Dendritic cell treated with granulocyte-macrophage colony-stimulating factor and Interleukin-4, amounts not matched to agents 40 ng/mL and 50 ng/mL, for 4 days (primary cell): ENCODE results near the gene SREBF2.

ENCODE experiments used
- H3K27ac Mint-ChIP-seq: one replicate; pipeline ENCODE4 v1.8.0; 2022; ENCODE audit warnings: mild to moderate bottlenecking, mixed read lengths
- H3K27me3 Mint-ChIP-seq: one replicate; pipeline ENCODE4 v1.8.0; 2022; ENCODE audit warnings: mild to moderate bottlenecking, mixed read lengths
- H3K36me3 Mint-ChIP-seq: one replicate; pipeline ENCODE4 v1.8.0; 2022; ENCODE audit warnings: low read depth, mixed read lengths
- H3K4me1 Mint-ChIP-seq: one replicate; pipeline ENCODE4 v1.8.0; 2022; ENCODE audit warnings: low read depth, mixed read lengths
- H3K4me3 Mint-ChIP-seq: one replicate; pipeline ENCODE4 v1.8.0; 2022; ENCODE audit warnings: mild to moderate bottlenecking, moderate library complexity, mixed read lengths
- H3K9me3 Mint-ChIP-seq: one replicate; pipeline ENCODE4 v1.8.0; 2022; ENCODE audit warnings: mixed read lengths
- intact Hi-C: fragments of 100-400 bp; cut with micrococcal nuclease; formaldehyde crosslinking; loops from one replicate; pipeline ENCODE4 v1.15.0; 2022

The SREBF2 gene

DNA sequence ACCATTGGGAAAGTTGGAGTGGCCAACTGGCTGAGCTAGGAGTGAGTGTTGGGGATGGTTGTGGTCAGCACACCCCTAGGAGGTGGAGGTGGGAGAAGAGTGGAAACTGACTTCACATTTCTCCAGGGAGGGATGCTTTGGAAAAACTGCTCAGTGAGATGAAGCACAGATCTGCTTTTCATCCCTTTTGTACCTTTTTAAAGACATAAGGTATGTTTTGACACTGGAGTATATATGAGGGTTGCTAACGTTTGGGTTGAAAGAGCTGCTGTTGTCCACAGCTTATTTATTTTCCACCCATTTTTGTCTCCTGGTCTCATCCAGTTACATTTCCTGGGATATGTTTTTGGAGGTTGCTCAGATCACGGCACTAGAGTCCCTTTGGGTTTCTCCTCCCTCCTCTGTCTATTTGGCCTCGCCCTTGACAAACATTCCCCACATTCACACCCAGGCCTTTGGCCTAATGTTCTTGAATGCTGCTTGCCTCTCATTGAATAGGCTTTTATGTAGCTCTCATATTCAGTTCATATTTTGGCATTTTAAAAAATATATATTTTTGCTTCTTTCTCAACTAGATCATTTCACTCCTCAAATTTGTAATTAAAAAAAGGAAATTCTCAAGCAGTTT, 8.3 kb downstream of the SREBF2 start:
- Mint-ChIP-seq H3K4me3 (no peak overlapping the region), H3K27me3 (no peaks in the 10 kb centered on the region), H3K9me3 (no peaks in the 10 kb centered on the region), H3K36me3 (peaks cover 86% of the 10 kb centered on the region), H3K27ac (peak overlapping the region; percentile 52), H3K4me1 (peaks cover 65% of the 10 kb centered on the region)
- intact Hi-C loops, result no loop called here

DNA sequence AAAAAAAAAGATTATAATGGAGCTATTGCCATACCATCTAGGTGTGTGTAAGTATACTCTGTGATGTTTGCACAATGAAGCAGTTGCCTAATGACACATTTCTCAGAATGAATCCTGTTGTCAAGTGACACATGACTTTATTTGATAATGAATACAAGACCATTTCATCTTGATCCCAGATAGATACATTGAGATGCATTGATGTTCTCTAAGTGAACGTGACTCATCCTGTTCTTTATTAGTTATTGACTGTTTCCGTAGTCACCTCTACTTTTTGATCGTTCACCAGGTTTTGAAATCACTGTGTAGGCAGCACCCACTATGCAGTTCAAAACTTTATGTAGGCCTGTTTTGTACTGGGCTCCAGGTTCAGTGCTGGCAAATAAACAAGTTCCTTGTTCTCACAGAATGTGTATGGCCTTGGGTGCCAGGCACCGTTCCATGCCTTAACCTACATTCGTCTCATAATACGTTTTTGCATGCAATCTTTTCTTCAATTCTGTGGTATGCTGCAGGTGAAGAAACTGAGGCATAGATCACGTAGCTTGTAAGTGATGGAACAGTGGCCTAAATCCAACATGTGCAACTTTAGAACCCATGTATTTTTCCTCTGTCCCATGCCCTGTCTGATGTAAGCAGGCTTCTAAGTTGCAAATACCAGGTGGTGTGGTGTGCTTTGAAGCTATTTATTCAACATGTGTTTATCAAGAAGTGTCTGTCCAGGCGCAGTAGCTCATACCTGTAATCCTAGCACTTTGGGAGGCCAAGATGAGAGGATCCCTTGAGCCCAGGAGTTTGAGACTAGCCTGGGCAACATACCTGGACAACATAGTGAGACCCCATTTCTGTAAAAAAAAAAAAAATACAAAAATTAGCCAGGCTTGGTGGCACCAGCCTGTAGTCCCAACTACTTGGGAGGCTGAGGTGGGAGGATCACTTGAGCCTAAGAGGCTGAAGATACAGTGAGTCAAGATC, 10.4 kb downstream of the SREBF2 start:
- H3K9me3 Mint-ChIP-seq, result no peaks in the 10 kb centered on the region
- peaks cover 77% of the 10 kb centered on the region for H3K36me3 Mint-ChIP-seq
- intact Hi-C loops, result no loop called here
- no peak overlapping the region for H3K4me3 Mint-ChIP-seq
- no peaks in the 10 kb centered on the region for H3K27me3 Mint-ChIP-seq
- no peak overlapping the region for H3K27ac Mint-ChIP-seq
- H3K4me1 Mint-ChIP-seq, result peaks cover 66% of the 10 kb centered on the region

DNA sequence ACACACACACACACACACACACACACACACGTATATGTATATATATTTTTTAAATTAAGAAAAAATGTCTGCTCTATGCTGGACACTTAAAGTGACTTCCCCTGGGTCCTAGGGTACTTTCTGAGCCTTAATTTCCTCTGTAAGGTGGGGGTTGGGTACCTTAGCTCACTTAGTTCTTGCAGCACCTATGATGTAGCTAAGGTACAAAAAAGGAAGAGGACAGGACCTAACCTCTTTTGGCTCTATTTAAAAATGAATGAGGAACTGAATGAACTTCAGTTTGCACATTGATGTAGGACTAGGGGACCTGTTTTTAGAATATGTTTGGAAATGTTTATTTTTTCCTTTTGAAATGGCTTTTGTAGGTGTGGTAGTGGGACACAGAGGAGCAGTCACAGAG, 11.1 kb downstream of the SREBF2 start:
- no peaks in the 10 kb centered on the region for H3K27me3 Mint-ChIP-seq
- H3K9me3 Mint-ChIP-seq, result no peaks in the 10 kb centered on the region
- H3K36me3 Mint-ChIP-seq, result peaks cover 69% of the 10 kb centered on the region
- H3K4me3 Mint-ChIP-seq, result no peak overlapping the region
- no peak overlapping the region for H3K27ac Mint-ChIP-seq
- peaks cover 65% of the 10 kb centered on the region for H3K4me1 Mint-ChIP-seq
- intact Hi-C loops, result no loop called here

DNA sequence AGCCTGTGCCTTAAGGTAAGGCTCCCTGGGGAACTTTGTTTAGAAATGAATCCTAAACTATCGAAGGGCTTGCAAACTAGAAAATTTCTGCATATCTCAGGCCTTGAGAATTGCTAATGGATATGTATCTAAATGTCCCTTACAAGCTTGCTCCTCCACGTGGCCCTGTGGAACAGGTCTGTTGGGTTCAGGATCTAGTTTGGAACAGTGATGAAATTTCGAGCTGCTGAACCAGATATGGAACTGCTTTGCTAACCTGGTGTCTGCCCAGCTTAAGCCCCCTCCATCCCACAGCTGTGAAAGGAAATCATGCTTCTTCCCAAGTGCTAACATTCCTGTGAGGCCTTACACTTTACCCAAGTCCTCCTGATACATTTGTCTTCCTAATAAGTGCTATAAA, 11.6 kb downstream of the SREBF2 start:
- no peaks in the 10 kb centered on the region for H3K27me3 Mint-ChIP-seq
- H3K36me3 Mint-ChIP-seq, result peaks cover 64% of the 10 kb centered on the region

DNA sequence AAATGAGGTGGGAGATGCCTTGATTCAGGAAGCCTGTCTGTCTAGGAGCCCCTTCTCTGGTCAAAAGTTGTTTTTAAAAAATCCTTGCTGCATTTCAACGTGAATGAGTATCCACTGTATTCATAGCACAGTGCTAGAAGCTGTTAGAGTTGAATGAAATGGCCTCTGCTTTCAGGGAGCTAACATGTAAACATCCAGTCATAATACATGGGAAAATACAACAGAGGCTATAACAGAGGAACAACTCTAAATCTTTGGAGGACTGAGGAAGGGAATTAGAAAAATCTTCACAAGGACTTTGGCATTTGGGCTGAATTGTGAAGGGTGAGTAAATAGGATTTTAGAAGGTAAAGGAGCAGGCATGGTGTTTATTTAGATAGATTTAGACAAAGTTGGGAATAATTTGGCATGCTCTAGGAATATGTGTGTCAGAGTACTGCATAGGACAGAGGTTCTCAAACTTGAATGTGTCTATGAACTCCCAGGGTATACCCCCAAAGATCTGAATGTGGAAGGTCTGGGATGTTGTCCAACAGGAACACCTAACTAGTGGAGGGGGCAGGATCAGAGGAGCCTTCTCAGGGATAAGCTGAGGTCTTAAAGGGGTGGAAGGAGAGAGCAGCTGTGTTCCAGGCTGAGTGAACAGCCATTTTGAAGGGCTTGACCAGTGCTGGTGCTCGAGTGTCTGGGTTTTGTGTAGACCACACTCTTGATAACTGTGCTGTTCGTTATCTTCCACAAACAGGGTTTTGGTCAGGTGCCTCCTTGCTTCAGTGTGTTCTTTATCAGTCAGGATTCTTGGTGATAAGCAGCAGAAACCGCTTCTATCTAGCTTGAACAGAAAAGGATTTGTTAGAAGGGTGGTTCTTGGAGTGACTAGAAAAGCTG, 12.7 kb downstream of the SREBF2 start:
- H3K27ac Mint-ChIP-seq, result peak overlapping the region; percentile 40
- no peaks in the 10 kb centered on the region for H3K9me3 Mint-ChIP-seq

More for the DNA sequence above, 11.6 kb downstream of the SREBF2 start:
- Mint-ChIP-seq H3K27ac (no peak overlapping the region), H3K4me3 (no peak overlapping the region), H3K4me1 (peaks cover 60% of the 10 kb centered on the region), H3K9me3 (no peaks in the 10 kb centered on the region)
- intact Hi-C loops, result no loop called here

DNA sequence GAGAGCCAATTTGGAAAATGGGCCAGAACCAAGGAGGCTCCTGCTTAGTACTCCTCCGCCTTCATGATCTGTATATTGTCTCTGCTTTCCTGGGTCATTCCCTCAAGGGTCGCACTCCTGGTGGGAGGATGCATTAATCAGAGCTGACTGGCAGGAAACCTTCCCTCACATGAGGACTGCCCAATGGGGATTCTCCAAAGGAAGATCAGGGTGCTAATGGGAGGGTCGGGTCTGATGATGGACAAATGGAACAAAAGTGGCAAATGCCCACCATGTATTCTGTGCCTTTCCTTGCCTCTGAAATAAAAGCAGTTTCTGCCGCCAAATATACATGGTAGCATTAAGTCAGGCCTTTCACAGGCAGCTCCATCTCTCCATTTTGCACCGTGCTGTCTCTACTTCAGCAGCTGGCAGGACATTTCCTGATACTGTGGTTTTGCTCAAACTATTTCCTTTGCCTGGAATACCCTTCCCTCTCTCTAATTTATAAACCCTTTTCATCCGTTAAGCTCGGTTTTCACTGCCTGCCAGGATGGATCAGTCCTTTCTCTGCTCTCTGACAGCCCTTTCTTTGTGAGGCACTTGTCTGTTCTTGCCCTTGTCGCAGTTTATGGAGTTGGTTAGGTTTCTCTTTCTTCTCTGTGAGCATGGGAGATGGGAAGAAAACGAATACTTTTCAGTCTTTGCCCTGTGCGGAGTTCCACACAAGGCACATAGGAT, 13.5 kb downstream of the SREBF2 start:
- intact Hi-C loops, result no loop called here
- peaks cover 46% of the 10 kb centered on the region for H3K4me1 Mint-ChIP-seq
- H3K27ac Mint-ChIP-seq, result peak overlapping the region; percentile 40

More for the DNA sequence above, 12.7 kb downstream of the SREBF2 start:
- H3K4me1 Mint-ChIP-seq, result peaks cover 53% of the 10 kb centered on the region
- intact Hi-C loops, result no loop called here
- no peaks in the 10 kb centered on the region for H3K27me3 Mint-ChIP-seq
- no peak overlapping the region for H3K4me3 Mint-ChIP-seq
- H3K36me3 Mint-ChIP-seq, result peaks cover 53% of the 10 kb centered on the region

DNA sequence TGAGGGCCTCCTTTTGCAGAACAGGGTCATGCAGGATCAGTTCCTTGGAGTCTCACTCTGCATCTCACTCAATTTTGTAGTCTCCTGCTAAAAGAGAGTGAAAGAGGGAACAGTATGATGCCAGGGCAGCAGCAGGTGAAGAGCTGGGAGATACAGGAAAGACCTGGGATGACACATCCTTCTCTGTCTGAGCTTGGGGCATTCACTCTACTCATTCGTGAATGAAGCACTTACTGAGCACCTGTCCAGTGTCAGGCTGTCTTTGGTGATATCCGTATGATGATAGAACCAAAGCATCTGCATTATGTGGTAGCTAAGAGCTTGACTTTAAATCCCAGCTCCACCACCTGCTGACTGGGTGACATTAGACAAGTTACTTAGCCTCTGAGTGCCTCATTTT, 14.4 kb downstream of the SREBF2 start:
- Mint-ChIP-seq H3K4me1 (peaks cover 52% of the 10 kb centered on the region), H3K36me3 (peaks cover 54% of the 10 kb centered on the region), H3K4me3 (no peak overlapping the region), H3K9me3 (no peaks in the 10 kb centered on the region), H3K27me3 (no peaks in the 10 kb centered on the region), H3K27ac (peak overlapping the region; percentile 40)
- intact Hi-C loops, result no loop called here

More for the DNA sequence above, 13.5 kb downstream of the SREBF2 start:
- H3K36me3 Mint-ChIP-seq, result peaks cover 49% of the 10 kb centered on the region
- no peaks in the 10 kb centered on the region for H3K27me3 Mint-ChIP-seq
- H3K9me3 Mint-ChIP-seq, result no peaks in the 10 kb centered on the region
- H3K4me3 Mint-ChIP-seq, result no peak overlapping the region

DNA sequence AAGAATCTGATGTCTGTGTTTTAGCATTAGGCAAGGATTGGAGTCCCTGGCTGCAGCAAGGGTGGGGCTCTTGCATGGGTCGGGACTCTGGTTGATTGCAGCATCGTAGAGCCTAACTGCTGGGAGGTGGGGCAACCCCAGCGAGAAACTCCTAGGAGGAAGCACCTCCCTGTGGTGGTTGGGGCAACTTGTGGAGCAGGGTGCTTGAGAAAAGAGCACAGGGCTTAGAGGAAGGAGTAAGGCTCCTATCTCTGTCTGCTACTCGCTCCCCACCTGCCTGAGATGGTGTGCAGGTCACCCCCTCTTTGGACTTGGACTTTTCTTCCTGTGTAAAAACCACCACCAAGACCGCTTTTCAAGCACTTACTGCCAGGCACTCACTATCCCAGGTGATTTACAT, 15.6 kb downstream of the SREBF2 start:
- intact Hi-C loops, result loop anchor here (2.0 kb wide), 1 partner anchor 14 kb away; no protein-coding TSS in a partner anchor
- peaks cover 61% of the 10 kb centered on the region for H3K4me1 Mint-ChIP-seq
- H3K4me3 Mint-ChIP-seq, result no peak overlapping the region
- H3K9me3 Mint-ChIP-seq, result no peaks in the 10 kb centered on the region
- H3K36me3 Mint-ChIP-seq, result peaks cover 54% of the 10 kb centered on the region
- H3K27me3 Mint-ChIP-seq, result no peaks in the 10 kb centered on the region
- H3K27ac Mint-ChIP-seq, result peak overlapping the region; percentile 55

DNA sequence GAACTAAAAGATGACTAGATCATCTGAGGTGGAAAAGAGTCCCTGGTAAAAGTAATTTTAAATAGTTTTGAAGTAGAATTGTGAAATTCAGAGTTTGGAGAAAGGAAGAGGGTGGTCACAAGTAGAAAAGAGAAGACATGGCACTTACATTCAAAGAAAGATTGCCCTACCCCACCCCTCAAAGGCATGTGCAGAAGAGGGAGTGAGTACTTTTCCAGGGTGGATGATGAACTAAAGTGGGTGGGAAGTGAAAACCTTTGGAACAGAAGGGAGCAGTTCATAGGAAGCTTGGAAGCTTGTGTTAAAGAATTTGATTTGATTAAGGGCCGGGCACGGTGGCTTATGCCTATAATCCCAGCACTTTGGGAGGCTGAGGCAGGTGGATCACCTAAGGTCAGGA, 23.6 kb downstream of the SREBF2 start:
- Mint-ChIP-seq H3K27ac (peak overlapping the region; percentile 7), H3K4me3 (no peak overlapping the region), H3K36me3 (peaks cover 60% of the 10 kb centered on the region), H3K4me1 (peaks cover 61% of the 10 kb centered on the region), H3K9me3 (no peaks in the 10 kb centered on the region), H3K27me3 (no peaks in the 10 kb centered on the region)
- intact Hi-C loops, result loop anchor here (2.0 to 10.0 kb wide), 3 partner anchors 34 to 162 kb away; partner anchors contain the start of gene MEI1

DNA sequence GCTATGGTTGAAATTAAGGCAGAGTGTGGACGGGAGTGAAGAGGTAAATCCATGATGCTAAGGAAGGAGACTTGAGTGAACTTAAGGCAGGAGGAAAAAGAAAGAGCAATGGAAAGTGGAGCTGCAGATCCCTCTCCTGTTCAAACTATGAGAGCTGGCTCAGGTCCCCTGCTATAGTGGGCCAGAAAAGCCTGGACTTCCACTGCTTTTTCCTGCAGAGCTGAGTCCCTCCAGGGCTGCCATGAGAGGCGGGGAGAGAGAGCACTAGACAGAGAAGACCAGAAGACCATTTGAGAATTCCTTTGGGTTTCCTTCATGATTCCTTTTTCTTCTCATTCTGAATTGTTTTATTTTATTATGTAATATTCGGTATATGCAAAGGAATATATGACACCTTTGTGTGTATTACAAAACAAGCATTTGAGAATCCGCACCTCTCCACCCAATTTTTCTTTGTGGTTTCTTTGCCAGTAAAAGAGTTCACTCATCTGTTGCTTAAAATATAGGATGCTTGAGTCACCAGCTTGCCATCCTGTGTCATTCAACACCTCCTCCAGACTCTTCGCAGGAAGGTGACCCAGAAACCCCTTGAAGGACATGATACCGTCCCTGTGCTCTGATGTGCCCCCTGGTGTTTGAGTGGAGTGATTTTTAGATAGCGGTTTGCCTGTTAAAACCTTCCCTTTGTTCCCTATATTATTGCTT, 24.4 kb downstream of the SREBF2 start:
- Mint-ChIP-seq H3K27ac (peak overlapping the region; percentile 18), H3K9me3 (no peaks in the 10 kb centered on the region), H3K36me3 (peaks cover 51% of the 10 kb centered on the region), H3K4me3 (no peak overlapping the region), H3K4me1 (peaks cover 54% of the 10 kb centered on the region), H3K27me3 (no peaks in the 10 kb centered on the region)
- intact Hi-C loops, result loop anchor here (2.0 to 10.0 kb wide), 3 partner anchors 35 to 163 kb away; partner anchors contain the start of gene MEI1

DNA sequence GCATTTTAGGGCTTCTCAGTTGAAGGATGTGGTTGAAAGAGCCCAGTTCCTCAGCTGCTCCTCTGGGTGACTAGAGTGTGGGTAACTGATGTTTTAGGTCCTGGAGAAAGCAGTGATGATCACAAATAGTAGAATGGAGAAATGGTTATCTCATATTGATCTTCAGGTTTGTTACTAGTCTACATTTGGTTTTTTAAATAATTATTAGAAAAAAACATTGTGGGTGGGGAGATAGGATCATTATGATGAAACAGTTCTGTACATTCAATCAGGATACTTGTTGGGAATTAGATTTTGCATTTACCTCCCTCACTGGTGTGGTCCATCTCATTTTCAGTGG, 24.9 kb downstream of the SREBF2 start:
- Mint-ChIP-seq H3K27me3 (no peaks in the 10 kb centered on the region), H3K9me3 (no peaks in the 10 kb centered on the region), H3K36me3 (peaks cover 47% of the 10 kb centered on the region), H3K4me3 (no peak overlapping the region), H3K4me1 (peaks cover 51% of the 10 kb centered on the region), H3K27ac (peak overlapping the region; percentile 18)
- intact Hi-C loops, result loop anchor here (2.0 to 10.0 kb wide), 3 partner anchors 35 to 163 kb away; partner anchors contain the start of gene MEI1

DNA sequence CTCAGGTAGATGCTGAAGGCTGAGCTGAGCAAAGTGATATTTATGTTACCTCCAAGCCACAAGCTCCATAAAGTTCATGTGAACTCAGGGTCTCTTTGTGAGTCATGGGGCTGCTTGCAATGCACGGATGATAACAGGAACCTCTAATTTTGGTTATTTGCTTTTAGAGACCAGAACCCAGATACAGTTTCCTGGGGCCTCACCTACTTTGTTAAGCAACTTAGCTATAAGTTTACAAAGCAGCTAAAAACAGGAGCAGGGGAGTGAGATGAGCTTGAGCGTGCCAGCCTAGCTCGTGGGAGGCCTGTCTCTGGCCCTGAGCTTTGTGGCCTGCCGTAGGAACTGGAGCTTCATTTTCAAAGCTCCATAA, 29.2 kb downstream of the SREBF2 start:
- no peaks in the 10 kb centered on the region for H3K9me3 Mint-ChIP-seq
- H3K4me3 Mint-ChIP-seq, result no peak overlapping the region
- peaks cover 43% of the 10 kb centered on the region for H3K36me3 Mint-ChIP-seq
- intact Hi-C loops, result no loop called here
- H3K27me3 Mint-ChIP-seq, result no peaks in the 10 kb centered on the region
- peaks cover 35% of the 10 kb centered on the region for H3K4me1 Mint-ChIP-seq
- H3K27ac Mint-ChIP-seq, result no peak overlapping the region
